ENCODE data around the gene ADNP. TPM values are rescaled to one million over a fixed set of nuclear protein-coding genes. Genes with fewer than 3 reads are reported as not detected.
"Not testable (repeated sequence)": the region's sequence is repeated elsewhere in the genome, so short reads cannot be mapped to it uniquely, and the experiment has no call there.

ADNP gene
- total and polyA plus RNA-seq, 2 donors (not counting 1 experiment from before 2014, with no cell fraction given): 20.4 to 94.8 TPM

- 70% methylated on average over 2 of the region's 8 CpGs for WGBS (ENCODE audit: insufficient coverage)
- Mint-ChIP-seq H3K27me3 (peaks cover 42% of the 10 kb centered on the region), H3K4me1 (peaks cover 3% of the 10 kb centered on the region), H3K9me3 (ENCODE audit: insufficient read depth) (no peaks in the 10 kb centered on the region), H3K4me3 (no peak overlapping the region), H3K27ac (no peak overlapping the region)
- H3K36me3 ChIP-seq (replicated peaks in 1 of 2; ENCODE audit: control extremely low read depth in 1 of 2, control insufficient read depth in 1 of 2, extremely low read depth in 1 of 2, insufficient read depth in 2 of 2, low read length in 1 of 2): no peaks in the 10 kb centered on the region
- intact Hi-C loops (cut with micrococcal nuclease): loop anchor here (10.0 kb wide), 1 partner anchor 1105 kb away; no protein-coding TSS in a partner anchor
- DNase-seq: no peak
- H3K79me2 ChIP-seq (ENCODE audit: control insufficient read depth, insufficient read depth, low read length): no peaks in the 10 kb centered on the region
- POLR2A ChIA-PET: no interaction called here
- no peak for ATAC-seq (ENCODE audit: low read depth)
- TF ChIP-seq EZH2 (IDR thresholded peaks at IDR 0.05; ENCODE audit: borderline replicate concordance, insufficient read depth, low read depth, low read length, poor library complexity, severe bottlenecking) (no peak), CTCF (IDR thresholded peaks at IDR 0.05) (no peak)
- no peak overlapping the region for H3K9ac ChIP-seq (ENCODE audit: low read length)
- H4K20me1 ChIP-seq (ENCODE audit: control insufficient read depth, insufficient read depth, low read length, poor library complexity, severe bottlenecking): no peaks in the 10 kb centered on the region
- peaks cover 0 to 29% (median 2%) of the 10 kb centered on the region in 4 experiments for H3K27me3 ChIP-seq (replicated peaks in 1 of 4; ENCODE audit: control extremely low read depth in 1 of 4, control insufficient read depth in 3 of 4, insufficient read depth in 4 of 4, low read length in 3 of 4)
- H3K4me3 ChIP-seq (ENCODE audit: control extremely low read depth in 1 of 5, extremely low read depth in 1 of 5, insufficient read depth in 1 of 5, low read depth in 2 of 5, low read length in 4 of 5): no peak overlapping the region
- H3K9me3 ChIP-seq (ENCODE audit: control extremely low read depth in 1 of 3, control insufficient read depth in 2 of 3, insufficient read depth in 1 of 3, low read length in 2 of 3): no peaks in the 10 kb centered on the region
- no peak overlapping the region for H3K4me2 ChIP-seq (replicated peaks; ENCODE audit: low read depth, low read length, poor library complexity, severe bottlenecking)
- no peak overlapping the region for H3K27ac ChIP-seq (ENCODE audit: low read length in 2 of 2)
- H2AFZ ChIP-seq (ENCODE audit: insufficient read depth, low read depth, low read length, poor library complexity, severe bottlenecking): no peak overlapping the region
- CTCF ChIA-PET: interaction anchor here (1.3 to 14.9 kb wide), 5 partner anchors 12 to 645 kb away, joined by 8 to 314 read pairs (median 26); partner anchors contain the start of genes BCAS4, DPM1 and MOCS3
- peaks cover 0 to 4% of the 10 kb centered on the region in 2 donors for H3K4me1 ChIP-seq (ENCODE audit: control insufficient read depth in 2 of 2, insufficient read depth in 2 of 2, low read length in 2 of 2)
These were observed 48.9 kb upstream of the ADNP start for GRCh38 chr20:50980071-50980681.

- H3K4me1 ChIP-seq (ENCODE audit: control insufficient read depth in 2 of 2, insufficient read depth in 2 of 2, low read length in 2 of 2); H3K4me3 Mint-ChIP-seq: not testable (repeated sequence)
These were observed 47.3 kb upstream of the ADNP start for GRCh38 chr20:50978533-50978932.

More at GRCh38 chr20:50978533-50978932, 47.3 kb upstream of the ADNP start:
- H3K79me2 ChIP-seq (ENCODE audit: control insufficient read depth, insufficient read depth, low read length); H4K20me1 ChIP-seq (ENCODE audit: control insufficient read depth, insufficient read depth, low read length, poor library complexity, severe bottlenecking); H2AFZ ChIP-seq (ENCODE audit: insufficient read depth, low read depth, low read length, poor library complexity, severe bottlenecking); H3K27ac Mint-ChIP-seq; H3K9me3 Mint-ChIP-seq (ENCODE audit: insufficient read depth); DNase-seq; H3K36me3 ChIP-seq (replicated peaks in 1 of 2; ENCODE audit: control extremely low read depth in 1 of 2, control insufficient read depth in 1 of 2, extremely low read depth in 1 of 2, insufficient read depth in 2 of 2, low read length in 1 of 2); H3K9me3 ChIP-seq (ENCODE audit: control extremely low read depth in 1 of 3, control insufficient read depth in 2 of 3, insufficient read depth in 1 of 3, low read length in 2 of 3); intact Hi-C loops (cut with micrococcal nuclease); POLR2A ChIA-PET; ATAC-seq (ENCODE audit: low read depth); H3K4me2 ChIP-seq (replicated peaks; ENCODE audit: low read depth, low read length, poor library complexity, severe bottlenecking); H3K4me1 Mint-ChIP-seq; H3K4me3 ChIP-seq (ENCODE audit: control extremely low read depth in 1 of 5, extremely low read depth in 1 of 5, insufficient read depth in 1 of 5, low read depth in 2 of 5, low read length in 4 of 5); H3K27ac ChIP-seq (ENCODE audit: low read length in 2 of 2); H3K9ac ChIP-seq (ENCODE audit: low read length): not testable (repeated sequence)
- peaks cover 42% of the 10 kb centered on the region for H3K27me3 Mint-ChIP-seq
- H3K27me3 ChIP-seq (replicated peaks in 1 of 4; ENCODE audit: control extremely low read depth in 1 of 4, control insufficient read depth in 3 of 4, insufficient read depth in 4 of 4, low read length in 3 of 4): peaks cover 0 to 27% (median 2%) of the 10 kb centered on the region in 4 experiments
- 100% methylated on average over 2 of the region's 4 CpGs for WGBS (ENCODE audit: insufficient coverage)
- CTCF ChIA-PET: interaction anchor here (0.9 kb wide), 1 partner anchor 10 kb away, joined by 3 read pairs; no protein-coding TSS in a partner anchor

Data from B cell (primary cell).